GM13977 (cell line): Measurements from ENCODE around the gene LRRC3B.

Experiments
- DNase-seq: peaks from one replicate; pipeline ENCODE4 v3.0.0; 2012; ENCODE audit warnings: low spot score
- in situ Hi-C: fragments of 300-500 bp; cut with MboI; formaldehyde crosslinking; loops from one replicate; pipeline ENCODE4 v1.12.0; 2022; ENCODE audit warnings: low sequenced_read_pairs, low pct_unique_long_range_greater_than_20kb, mixed read lengths, inconsistent platforms; ENCODE audit not compliant: unreplicated experiment
- TF ChIP-seq, protein P1 (sequence below): IDR thresholded peaks from 2 replicates; pipeline ENCODE4 v1.5.1; 2012; ENCODE audit warnings: mild to moderate bottlenecking, control low read depth; ENCODE audit not compliant: insufficient read depth; ENCODE audit errors: extremely low read depth, missing control alignments

LRRC3B gene

DNA sequence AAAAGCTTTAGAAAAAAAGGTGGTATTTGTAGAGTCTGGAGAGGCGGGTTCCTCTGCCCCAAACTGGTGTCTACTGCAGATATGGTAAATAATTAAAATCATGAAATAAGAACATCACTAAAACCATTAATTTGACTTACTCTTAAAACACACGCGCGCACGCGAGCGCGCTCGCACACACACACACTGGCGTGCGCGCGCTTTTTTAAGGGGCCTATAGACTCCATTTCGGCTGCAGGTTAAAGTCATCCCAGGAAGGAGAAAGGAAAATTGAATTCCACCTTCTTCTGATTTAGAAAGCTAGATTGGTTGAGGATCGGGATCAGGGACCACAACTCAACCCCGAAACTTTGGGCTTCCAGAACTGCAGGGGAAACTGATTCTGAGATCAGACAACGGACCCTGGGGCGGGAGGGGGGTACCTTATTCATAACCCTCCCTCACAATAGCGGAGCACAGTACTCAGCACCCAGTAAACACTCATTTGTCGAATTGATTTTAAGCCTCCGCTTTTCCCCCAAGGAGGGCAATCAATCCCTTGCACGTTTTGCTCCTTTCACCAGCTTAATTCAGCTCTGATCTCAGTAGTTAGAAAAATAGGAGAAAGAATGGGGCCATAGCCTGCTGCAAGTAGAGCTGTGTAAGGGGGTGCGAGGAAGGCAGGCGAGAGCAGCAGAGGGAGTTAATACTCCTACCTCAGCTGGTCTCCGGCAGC, 509 bp upstream of the LRRC3B start:
- TF ChIP-seq, protein P1, sequence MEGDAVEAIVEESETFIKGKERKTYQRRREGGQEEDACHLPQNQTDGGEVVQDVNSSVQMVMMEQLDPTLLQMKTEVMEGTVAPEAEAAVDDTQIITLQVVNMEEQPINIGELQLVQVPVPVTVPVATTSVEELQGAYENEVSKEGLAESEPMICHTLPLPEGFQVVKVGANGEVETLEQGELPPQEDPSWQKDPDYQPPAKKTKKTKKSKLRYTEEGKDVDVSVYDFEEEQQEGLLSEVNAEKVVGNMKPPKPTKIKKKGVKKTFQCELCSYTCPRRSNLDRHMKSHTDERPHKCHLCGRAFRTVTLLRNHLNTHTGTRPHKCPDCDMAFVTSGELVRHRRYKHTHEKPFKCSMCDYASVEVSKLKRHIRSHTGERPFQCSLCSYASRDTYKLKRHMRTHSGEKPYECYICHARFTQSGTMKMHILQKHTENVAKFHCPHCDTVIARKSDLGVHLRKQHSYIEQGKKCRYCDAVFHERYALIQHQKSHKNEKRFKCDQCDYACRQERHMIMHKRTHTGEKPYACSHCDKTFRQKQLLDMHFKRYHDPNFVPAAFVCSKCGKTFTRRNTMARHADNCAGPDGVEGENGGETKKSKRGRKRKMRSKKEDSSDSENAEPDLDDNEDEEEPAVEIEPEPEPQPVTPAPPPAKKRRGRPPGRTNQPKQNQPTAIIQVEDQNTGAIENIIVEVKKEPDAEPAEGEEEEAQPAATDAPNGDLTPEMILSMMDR: no peak
- DNase-seq: peak; percentile 25
- in situ Hi-C loops: no loop called here

DNA sequence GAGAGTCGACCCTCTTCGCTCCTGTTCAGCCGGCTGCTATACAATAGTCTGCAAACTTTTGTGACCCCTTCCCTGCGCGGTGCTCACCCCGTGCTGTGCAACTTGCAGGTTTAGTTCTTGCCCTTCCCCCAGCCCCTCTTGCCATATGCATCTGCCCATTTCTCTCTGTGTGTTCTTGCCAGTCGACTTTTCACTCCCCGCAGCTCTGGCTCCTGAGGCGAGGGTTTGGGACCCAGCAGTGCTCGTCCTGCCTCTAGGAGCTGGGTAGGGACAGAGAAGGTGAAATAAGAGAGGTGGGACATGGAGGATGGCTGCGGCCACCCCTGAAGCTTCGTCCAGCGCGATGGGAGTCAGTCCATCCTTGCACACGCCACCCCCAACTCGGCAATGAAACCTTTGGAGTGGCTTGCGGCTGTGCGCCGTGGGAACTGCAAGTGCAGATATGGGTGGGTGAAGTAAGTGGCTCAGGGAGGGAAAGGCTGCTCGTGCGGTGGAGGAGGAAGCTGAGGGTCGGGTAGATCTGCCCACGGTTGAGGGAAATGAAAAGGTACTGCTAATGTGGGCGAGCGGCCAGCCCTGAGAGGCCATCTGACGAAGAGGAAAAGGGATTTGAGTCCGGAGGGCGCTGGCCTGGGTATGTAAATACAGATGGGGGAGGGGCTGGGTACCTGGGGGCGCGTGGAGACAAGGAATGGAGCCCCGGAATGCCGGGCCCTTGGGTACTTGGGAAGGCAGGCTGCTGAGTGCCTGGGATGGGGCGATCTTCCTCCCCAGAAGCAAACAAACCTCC, 1.0 kb downstream of the LRRC3B start:
- TF ChIP-seq, protein P1: no peak
- peak; percentile 14 for DNase-seq
- in situ Hi-C loops: no loop called here

DNA sequence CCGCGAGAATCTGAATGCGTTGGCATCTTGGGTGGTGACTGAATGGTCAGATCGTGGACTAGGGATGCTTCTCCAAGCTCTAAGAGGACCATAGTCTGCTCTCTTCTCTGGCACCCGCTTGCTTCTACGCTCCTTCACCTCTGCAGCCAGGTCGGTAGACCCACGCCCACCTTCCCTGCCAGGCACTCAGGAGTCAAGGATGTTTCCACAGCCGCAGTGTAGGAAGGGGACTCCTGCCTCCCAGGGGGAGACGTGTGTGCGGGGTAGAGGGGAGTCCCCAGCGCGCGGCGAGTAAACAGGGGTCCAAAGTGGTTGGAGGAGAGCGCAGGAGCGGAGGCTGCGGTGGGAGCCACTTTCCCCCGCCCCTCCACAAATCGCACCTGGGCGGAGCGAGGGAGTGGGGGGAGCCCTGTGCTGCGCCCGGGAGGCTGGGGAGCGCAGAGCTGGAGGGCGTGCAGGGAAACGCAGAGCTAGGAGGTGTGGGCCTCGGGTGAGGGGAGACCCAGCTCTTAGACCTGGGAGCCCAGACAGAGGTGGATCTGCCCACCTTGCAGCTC, 1.7 kb downstream of the LRRC3B start:
- DNase-seq: no peak
- in situ Hi-C loops: no loop called here
- TF ChIP-seq, protein P1: no peak

DNA sequence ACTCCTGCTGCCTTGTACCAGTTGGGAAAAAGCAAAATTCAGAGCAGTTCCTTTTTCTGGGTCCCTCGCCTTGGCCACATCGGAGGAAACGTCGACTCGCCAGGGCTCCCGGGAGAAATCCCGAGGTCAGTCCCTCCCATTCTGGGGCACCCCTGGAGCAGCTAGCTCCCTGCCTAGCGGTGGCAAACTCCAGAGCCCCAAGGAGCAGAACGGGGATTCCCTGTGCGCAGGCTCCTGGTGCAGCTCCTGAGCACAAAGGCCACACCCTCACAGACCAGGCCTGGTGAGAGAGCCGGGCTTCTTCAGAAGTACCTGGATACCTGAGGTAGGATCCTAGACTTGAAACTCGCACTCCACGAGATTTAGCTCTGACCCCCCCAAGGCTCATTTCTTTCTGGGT, 2.6 kb downstream of the LRRC3B start:
- in situ Hi-C loops: no loop called here
- TF ChIP-seq, protein P1: no peak
- DNase-seq: no peak

DNA sequence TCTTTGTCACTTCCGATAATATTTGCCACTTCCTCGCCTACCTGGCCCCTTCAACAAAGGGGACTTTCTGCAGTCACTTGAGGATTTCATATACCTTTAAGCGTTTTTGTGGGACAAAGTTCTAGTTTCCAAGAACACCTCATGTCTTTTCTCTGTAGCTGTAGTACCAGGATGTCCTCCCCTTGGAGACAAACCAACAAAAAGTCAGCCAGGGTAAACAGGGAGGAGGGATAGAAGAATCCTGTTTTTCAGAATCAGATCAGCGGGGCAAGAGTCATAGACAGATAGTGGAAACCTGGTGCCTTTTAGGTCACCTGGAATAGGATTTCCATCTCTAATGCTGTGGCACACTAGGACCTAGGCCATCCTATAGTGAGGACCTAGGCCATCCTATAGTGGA, 4.5 kb downstream of the LRRC3B start:
- in situ Hi-C loops: no loop called here
- DNase-seq: no peak
- TF ChIP-seq, protein P1: no peak

DNA sequence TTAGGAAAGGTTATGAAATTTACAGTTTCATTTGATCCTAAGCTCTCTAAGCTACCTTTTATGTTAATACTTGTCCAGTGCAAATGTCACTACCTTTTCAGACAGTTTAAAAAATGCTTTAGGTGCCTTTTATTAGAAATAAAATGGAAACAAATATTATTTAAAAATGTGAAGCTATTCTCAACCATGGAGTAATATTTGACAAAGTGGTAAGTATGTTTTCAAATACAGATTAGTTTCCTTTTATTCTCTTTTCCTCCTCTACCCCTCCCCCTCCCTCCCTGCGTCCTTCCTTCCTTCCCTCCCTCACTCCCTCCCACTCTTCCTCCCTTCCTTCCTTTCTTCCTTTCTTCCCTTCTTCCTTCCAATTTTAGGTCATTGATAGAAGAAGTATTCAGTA, 6.3 kb downstream of the LRRC3B start:
- no peak for DNase-seq
- TF ChIP-seq, protein P1: no peak
- in situ Hi-C loops: no loop called here
